ENCODE results near the gene NELFA. TPM values are rescaled to one million over a fixed set of nuclear protein-coding genes. Genes with fewer than 3 reads are reported as not detected.

The NELFA gene
- total RNA-seq, 2 donors from 2014 or later: 28.2 to 28.7 TPM

- DNase-seq (peak in 1 of 2 donors; percentile 20), ATAC-seq (no peak)
- intact Hi-C loops (cut with DNase I, micrococcal nuclease): no loop called here
Observed at GRCh38 chr4:1986578-1987210, 22.1 kb downstream of the NELFA start.

- ATAC-seq (no peak), DNase-seq (peak in 1 of 2 donors; percentile 5)
- intact Hi-C loops (cut with DNase I, micrococcal nuclease): no loop called here
Observed at GRCh38 chr4:1985780-1986577, 22.8 kb downstream of the NELFA start.

GRCh38 chr4:1985294-1985693 is 23.5 kb downstream of the NELFA start:
- intact Hi-C loops (cut with DNase I, micrococcal nuclease): no loop called here
- no peak for ATAC-seq

GRCh38 chr4:1984406-1985191 is 24.2 kb downstream of the NELFA start:
- ATAC-seq (no peak), DNase-seq (peak in 1 of 2 donors; percentile 21)
- intact Hi-C loops (cut with DNase I, micrococcal nuclease): no loop called here

More at GRCh38 chr4:1985294-1985693, 23.5 kb downstream of the NELFA start:
- DNase-seq: peak in 1 of 2 donors; percentile 19

GRCh38 chr4:1983846-1984405 is 24.8 kb downstream of the NELFA start:
- peak in 1 of 2 donors; percentile 24 for DNase-seq
- ATAC-seq: no peak
- intact Hi-C loops (cut with DNase I, micrococcal nuclease): no loop called here

GRCh38 chr4:1983053-1983845 is 25.5 kb downstream of the NELFA start:
- intact Hi-C loops (cut with DNase I, micrococcal nuclease): no loop called here
- peak in 1 of 2 donors; percentile 20 for DNase-seq
- ATAC-seq: no peak

- ATAC-seq (peak; percentile 74), DNase-seq (peak; percentile 42 to 45)
- intact Hi-C loops (cut with DNase I, micrococcal nuclease): no loop called here
Observed at GRCh38 chr4:1982124-1983052, 26.4 kb downstream of the NELFA start.

- intact Hi-C loops (cut with DNase I, micrococcal nuclease): no loop called here
- DNase-seq (peak; percentile 51 to 65), ATAC-seq (peak; percentile 72)
Observed at GRCh38 chr4:1981251-1982058, 27.3 kb downstream of the NELFA start.

- DNase-seq (no peak), ATAC-seq (no peak)
- intact Hi-C loops (cut with DNase I, micrococcal nuclease): no loop called here
Observed at GRCh38 chr4:1980561-1981041, 28.2 kb downstream of the NELFA start.

GRCh38 chr4:1979477-1980196 is 29.1 kb downstream of the NELFA start:
- DNase-seq: peak in 1 of 2 donors; percentile 9
- ATAC-seq: no peak
- intact Hi-C loops (cut with DNase I, micrococcal nuclease): no loop called here

GRCh38 chr4:1978741-1979476 is 29.9 kb downstream of the NELFA start:
- DNase-seq (no peak), ATAC-seq (no peak)
- intact Hi-C loops (cut with DNase I, micrococcal nuclease): no loop called here

- intact Hi-C loops (cut with DNase I, micrococcal nuclease): no loop called here
- no peak for DNase-seq
- ATAC-seq: no peak
Observed at GRCh38 chr4:1978226-1978625, 30.5 kb downstream of the NELFA start.

- intact Hi-C loops (cut with DNase I, micrococcal nuclease): no loop called here
- ATAC-seq: no peak
- peak in 1 of 2 donors; percentile 12 for DNase-seq
Observed at GRCh38 chr4:1976416-1977352, 32.1 kb downstream of the NELFA start.

GRCh38 chr4:1975880-1976279 is 32.9 kb downstream of the NELFA start:
- ATAC-seq (no peak), DNase-seq (no peak)
- intact Hi-C loops (cut with DNase I, micrococcal nuclease): no loop called here

Measured in left colon (tissue), 2 donors.